SU-DHL-6 (cell line): ENCODE results near the gene FAM98B.

Source experiments
- H2AFZ ChIP-seq: fragments of 200-600 bp; sonication (generic); 2 replicates; pipeline ENCODE4 v1.6.1; 2014; ENCODE audit warnings: low read depth, mild to moderate bottlenecking, moderate library complexity, mixed read lengths, antibody characterized with exemption, low read length; ENCODE audit not compliant: severe bottlenecking
- H3F3A ChIP-seq: fragments of 200-600 bp; shearing (Covaris generic); 2 replicates; pipeline ENCODE4 v1.6.0; 2016; ENCODE audit warnings: antibody characterized with exemption, mild to moderate bottlenecking; ENCODE audit not compliant: insufficient read depth
- H3K27ac ChIP-seq: fragments of 200-600 bp; sonication (generic); 2 replicates; pipeline ENCODE4 v1.5.1; 2016; ENCODE audit warnings: low read depth, mild to moderate bottlenecking, low read length, moderate library complexity, mixed read lengths
- H3K27me3 ChIP-seq: fragments of 200-600 bp; sonication (generic), shearing (Covaris generic); 2 replicates; pipeline ENCODE4 v1.6.0; 2014; ENCODE audit warnings: mild to moderate bottlenecking, low read length
- H3K36me3 ChIP-seq: fragments of 200-600 bp; sonication (generic); 2 replicates; pipeline ENCODE4 v1.6.1; 2014; ENCODE audit warnings: mild to moderate bottlenecking, low read length, mixed read lengths
- H3K4me2 ChIP-seq: fragments of 300-600, 200-600 bp; shearing (Covaris generic), sonication (generic); 2 replicates; pipeline ENCODE4 v1.6.0; 2014; ENCODE audit warnings: low read length, low read depth, mild to moderate bottlenecking; ENCODE audit not compliant: poor library complexity, severe bottlenecking
- H3K4me3 ChIP-seq: fragments of 200-600 bp; sonication (generic); 2 replicates; pipeline ENCODE4 v1.5.1; 2014; ENCODE audit warnings: antibody characterized with exemption, low read length, mild to moderate bottlenecking, mixed read lengths; ENCODE audit not compliant: insufficient read depth, poor library complexity, severe bottlenecking
- H3K79me2 ChIP-seq: fragments of 200-600 bp; sonication (generic); 2 replicates; pipeline ENCODE4 v1.6.1; 2014; ENCODE audit warnings: mild to moderate bottlenecking, low read length, moderate library complexity; ENCODE audit not compliant: insufficient read depth
- H3K9ac ChIP-seq: fragments of 200-600 bp; sonication (generic); 2 replicates; pipeline ENCODE4 v1.7.0; 2014; ENCODE audit warnings: mild to moderate bottlenecking, low read length
- H3K9me2 ChIP-seq: fragments of 200-600 bp; sonication (generic); replicated peaks from 2 replicates; pipeline ENCODE4 v1.6.1; 2014; ENCODE audit warnings: low read length; ENCODE audit not compliant: insufficient read depth
- H3K9me3 ChIP-seq: fragments of 200-600 bp; sonication (generic); 2 replicates; pipeline ENCODE4 v1.6.1; 2014; ENCODE audit warnings: low read length, mixed read lengths; ENCODE audit not compliant: insufficient read depth
- H4K20me1 ChIP-seq: fragments of 200-600 bp; sonication (generic); 2 replicates; pipeline ENCODE4 v1.6.1; 2014; ENCODE audit warnings: low read depth, mild to moderate bottlenecking, antibody characterized with exemption, low read length, moderate library complexity, mixed read lengths
- CTCF ChIP-seq: fragments of 200-600 bp; sonication (generic); IDR thresholded peaks from one replicate; pipeline ENCODE4 v1.5.1; 2017; ENCODE audit warnings: antibody characterized with exemption, mild to moderate bottlenecking, low read length, moderate library complexity; ENCODE audit not compliant: insufficient read depth, poor library complexity, severe bottlenecking
- EZH2phosphoT487 ChIP-seq: fragments of 200-600 bp; sonication (generic), shearing (Covaris generic); conservative IDR thresholded peaks from 2 replicates; pipeline ENCODE4 v1.6.1; 2018; ENCODE audit warnings: mild to moderate bottlenecking, antibody characterized with exemption, low read length, moderate library complexity, mixed read lengths

FAM98B gene

GRCh38 chr15:38506997-38507396, 53.1 kb downstream of the FAM98B start:
- Histone ChIP-seq H3K4me2 (no peak overlapping the region), H3K9ac (no peak overlapping the region), H3K9me2 (no peaks in the 10 kb centered on the region), H3K79me2 (no peaks in the 10 kb centered on the region), H3K4me3 (no peak overlapping the region), H3K9me3 (no peaks in the 10 kb centered on the region), H3K27me3 (no peaks in the 10 kb centered on the region), H2AFZ (no peak overlapping the region), H3F3A (no peaks in the 10 kb centered on the region), H3K36me3 (no peaks in the 10 kb centered on the region), H3K27ac (no peak overlapping the region), H4K20me1 (no peaks in the 10 kb centered on the region)
- no peak for TF ChIP-seq CTCF

DNA sequence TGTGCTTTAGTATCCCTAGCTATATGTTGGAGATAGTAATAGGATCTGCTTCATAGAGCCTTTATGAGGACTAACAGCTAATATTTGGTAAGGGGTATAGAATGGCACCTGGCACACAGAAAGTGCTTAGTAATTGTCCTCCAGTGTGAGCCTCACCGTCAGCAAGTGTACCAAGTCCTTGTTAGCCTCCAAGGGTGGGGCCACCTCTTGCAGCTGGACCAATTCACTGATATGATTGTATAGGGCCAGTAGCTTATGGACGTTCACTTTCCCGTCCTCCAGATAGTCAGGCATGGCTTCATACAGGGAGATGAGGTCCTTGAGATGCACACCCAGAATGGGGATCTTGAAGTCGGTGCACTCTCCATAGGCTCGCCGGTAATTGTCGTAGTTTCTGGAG, 53.6 kb downstream of the FAM98B start:
- Histone ChIP-seq H4K20me1 (no peaks in the 10 kb centered on the region), H3K36me3 (no peaks in the 10 kb centered on the region), H3F3A (no peaks in the 10 kb centered on the region), H3K9me2 (no peaks in the 10 kb centered on the region), H3K9me3 (no peaks in the 10 kb centered on the region), H3K4me2 (no peak overlapping the region), H2AFZ (no peak overlapping the region), H3K9ac (no peak overlapping the region), H3K4me3 (no peak overlapping the region), H3K79me2 (no peaks in the 10 kb centered on the region), H3K27ac (no peak overlapping the region), H3K27me3 (no peaks in the 10 kb centered on the region)
- no peak for TF ChIP-seq CTCF
- TF ChIP-seq EZH2phosphoT487, result no peak

DNA sequence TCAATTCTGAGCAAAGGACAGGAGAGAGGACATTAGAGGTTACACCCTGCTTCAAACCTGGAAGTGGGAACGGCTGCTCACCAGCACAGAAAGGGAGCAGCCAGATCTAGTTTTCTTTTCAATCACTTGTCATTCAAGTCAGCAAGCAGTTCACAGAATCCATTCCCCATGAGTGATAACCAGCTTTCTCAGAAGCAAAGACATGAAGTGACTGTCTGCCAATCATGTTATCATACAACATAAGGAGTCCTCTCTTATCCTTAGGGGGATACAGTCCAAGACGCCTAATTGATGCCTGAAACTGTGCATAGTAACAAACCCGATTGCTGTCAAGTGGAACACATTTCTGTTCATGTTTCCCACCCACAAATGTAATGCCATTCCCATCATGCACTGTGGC, 54.7 kb downstream of the FAM98B start:
- Histone ChIP-seq H3K4me3 (no peak overlapping the region), H3K4me2 (no peak overlapping the region), H3K9me2 (no peaks in the 10 kb centered on the region), H4K20me1 (no peaks in the 10 kb centered on the region), H3K79me2 (no peaks in the 10 kb centered on the region), H3K36me3 (no peaks in the 10 kb centered on the region), H3K9me3 (no peaks in the 10 kb centered on the region), H3K27ac (no peak overlapping the region), H2AFZ (no peak overlapping the region), H3K27me3 (no peaks in the 10 kb centered on the region), H3F3A (no peaks in the 10 kb centered on the region), H3K9ac (no peak overlapping the region)
- TF ChIP-seq CTCF (no peak), EZH2phosphoT487 (no peak)

DNA sequence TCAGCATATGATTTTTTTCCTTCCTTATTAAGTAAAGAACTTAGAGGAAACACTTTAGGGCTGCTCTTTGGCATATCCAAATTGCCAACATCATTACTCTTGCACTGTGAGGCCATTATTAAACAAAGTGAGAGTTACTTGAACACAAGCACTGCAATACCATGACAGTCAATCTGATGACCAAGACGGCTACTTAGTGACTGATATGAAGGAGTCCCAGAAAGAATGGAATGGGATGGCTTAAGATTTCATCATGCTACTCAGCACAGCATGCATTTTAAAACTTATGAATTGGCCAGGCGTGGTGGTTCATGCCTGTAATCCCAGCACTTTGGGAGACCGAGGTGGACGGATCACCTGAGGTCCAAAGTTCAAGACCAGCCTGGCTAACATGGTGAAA, 55.2 kb downstream of the FAM98B start:
- Histone ChIP-seq H3K4me2 (no peak overlapping the region), H3K27ac (no peak overlapping the region), H3K27me3 (no peaks in the 10 kb centered on the region), H3K9me2 (no peaks in the 10 kb centered on the region), H3K36me3 (no peaks in the 10 kb centered on the region), H3K9ac (no peak overlapping the region), H3F3A (no peaks in the 10 kb centered on the region), H3K9me3 (no peaks in the 10 kb centered on the region), H2AFZ (no peak overlapping the region), H3K79me2 (no peaks in the 10 kb centered on the region), H3K4me3 (no peak overlapping the region), H4K20me1 (no peaks in the 10 kb centered on the region)
- TF ChIP-seq EZH2phosphoT487 (no peak), CTCF (no peak)
